Kidney epithelial cell (primary cell): Measurements from ENCODE around the gene P2RX1. TPM values are rescaled to one million over a fixed set of nuclear protein-coding genes. Genes with fewer than 3 reads are reported as not detected.

ENCODE experiments used
- DNase-seq: peaks from one replicate; pipeline ENCODE4 v3.0.0-alpha.2; 2010; ENCODE audit warnings: low read depth
- H3K27me3 ChIP-seq: 2 replicates; pipeline ENCODE4 v1.6.0; 2011; ENCODE audit warnings: low read length; ENCODE audit not compliant: control insufficient read depth, insufficient read depth
- H3K36me3 ChIP-seq: 2 replicates; pipeline ENCODE4 v1.5.1; 2011; ENCODE audit warnings: low read length; ENCODE audit not compliant: control insufficient read depth, insufficient read depth
- H3K4me3 ChIP-seq: 2 replicates; pipeline ENCODE4 v1.5.1; 2011; ENCODE audit warnings: low read depth, mild to moderate bottlenecking, control low read depth, low read length
- CTCF ChIP-seq: IDR thresholded peaks from 2 replicates; pipeline ENCODE4 v1.5.1; 2011; ENCODE audit warnings: mild to moderate bottlenecking, moderate library complexity, low read length, control low read depth, inconsistent platforms; ENCODE audit not compliant: insufficient read depth, poor library complexity, severe bottlenecking
- total RNA-seq: library from RNA; depleted of rRNA; stranded (reverse); fragments of >200 nt; gene quantifications from 2 replicates; pipeline ENCODE4 v1.2.3, GENCODE V29; 2015

The P2RX1 gene
- total RNA-seq, 1 donor from 2014 or later: not detected

GRCh38 chr17:3918372-3919122, 2.3 kb upstream of the P2RX1 start:
- peaks cover 6% of the 10 kb centered on the region for H3K27me3 ChIP-seq
- H3K36me3 ChIP-seq: no peaks in the 10 kb centered on the region
- H3K4me3 ChIP-seq: no peak overlapping the region
- no peak for DNase-seq
- no peak for TF ChIP-seq CTCF

GRCh38 chr17:3917391-3917931, 1.2 kb upstream of the P2RX1 start:
- no peak overlapping the region for H3K4me3 ChIP-seq
- no peak for DNase-seq
- TF ChIP-seq CTCF: no peak

GRCh38 chr17:3916825-3917224, 560 bp upstream of the P2RX1 start:
- Histone ChIP-seq H3K4me3 (no peak overlapping the region), H3K27me3 (peaks cover 6% of the 10 kb centered on the region), H3K36me3 (no peaks in the 10 kb centered on the region)
- no peak for DNase-seq
- TF ChIP-seq CTCF: no peak

More at GRCh38 chr17:3917391-3917931, 1.2 kb upstream of the P2RX1 start:
- Histone ChIP-seq H3K36me3 (no peaks in the 10 kb centered on the region), H3K27me3 (peaks cover 6% of the 10 kb centered on the region)

- TF ChIP-seq CTCF: no peak
- no peak for DNase-seq
- Histone ChIP-seq H3K36me3 (no peaks in the 10 kb centered on the region), H3K4me3 (no peak overlapping the region), H3K27me3 (peaks cover 2% of the 10 kb centered on the region)
These were observed 677 bp downstream of the P2RX1 start for GRCh38 chr17:3915581-3915994.

- Histone ChIP-seq H3K27me3 (peaks cover 2% of the 10 kb centered on the region), H3K36me3 (no peaks in the 10 kb centered on the region), H3K4me3 (no peak overlapping the region)
- TF ChIP-seq CTCF: no peak
- DNase-seq: no peak
These were observed 2.0 kb downstream of the P2RX1 start for GRCh38 chr17:3914312-3914670.
